Posterior vena cava (tissue), 2 donors: ENCODE results near the gene PCDH9. TPM values are rescaled to one million over a fixed set of nuclear protein-coding genes. Genes with fewer than 3 reads are reported as not detected.

Experiments
- DNase-seq: peaks from one replicate; pipeline ENCODE4 v3.0.0-alpha.2; 2020; ENCODE audit warnings: low spot score
- intact Hi-C, 2 donors: fragments of 100-400 bp; cut with DNase I; formaldehyde crosslinking; loops; one replicate each; pipeline versions ENCODE4 v1.14.1 to v1.14.2; 2022 to 2023
- total RNA-seq, 2 donors: library from RNA; stranded (reverse); fragmentation: NEBNext Ultra II Directional; extraction: Animal tissue kit (Norgen Biotek cat#: 25700); gene quantifications; one replicate each; pipeline ENCODE4 v1.2.1, GENCODE V29; 2021
- donor health status: DM: yes; HTN: yes; CAD: no.
- donor health status: DM: yes; HTN: yes; CAD: no.

The PCDH9 gene
- total RNA-seq, 2 donors from 2014 or later, result 1.6 to 2.4 TPM

DNA sequence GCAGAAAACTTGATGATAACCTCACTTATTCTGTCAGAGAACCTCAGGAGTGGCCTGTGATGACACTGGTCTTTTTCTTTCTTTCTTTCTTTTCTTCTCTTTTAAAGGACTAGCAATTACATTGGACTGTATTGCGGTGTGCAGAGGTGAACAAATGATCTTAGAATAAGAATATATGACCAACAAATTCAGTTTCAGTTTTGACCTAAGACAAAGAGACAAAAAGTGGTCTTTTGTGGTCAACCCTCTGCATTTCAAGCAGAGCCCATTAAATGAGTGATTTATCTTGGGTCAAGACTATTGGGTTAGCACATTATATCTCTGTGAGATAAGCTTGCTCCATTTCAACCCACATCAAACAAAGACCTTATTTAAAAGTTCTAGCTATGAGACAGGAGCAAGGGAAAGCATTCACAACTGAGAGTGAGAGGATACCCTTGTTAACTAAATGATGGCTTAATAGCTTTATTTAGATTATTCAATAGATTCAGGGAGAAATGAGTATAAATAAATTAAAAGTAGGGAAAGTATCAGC is 644.4 kb downstream of the PCDH9 start:
- DNase-seq, result no peak
- intact Hi-C loops, result loop anchor here in 1 of 2 donors (5.0 kb wide), 1 partner anchor 1378 kb away; no protein-coding TSS in a partner anchor

DNA sequence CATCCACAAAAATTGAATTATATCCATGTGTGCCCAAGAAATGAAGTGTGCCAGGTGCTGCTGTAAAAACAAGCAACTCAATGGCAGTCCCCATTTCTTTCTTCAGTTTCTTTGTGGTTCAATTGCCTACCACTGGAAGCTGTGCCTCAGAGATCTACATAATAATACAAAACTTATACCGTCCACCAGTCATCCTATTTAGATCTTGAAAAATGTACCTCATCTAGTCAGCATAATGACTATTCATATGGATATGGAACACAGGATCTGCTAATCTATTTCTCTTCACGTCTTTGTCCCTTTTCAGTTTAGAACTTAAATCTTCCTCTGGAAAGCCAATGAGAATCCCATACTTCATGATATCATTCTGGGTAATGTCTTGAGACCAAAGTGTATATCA is 648.5 kb downstream of the PCDH9 start:
- intact Hi-C loops, result no loop called here

DNA sequence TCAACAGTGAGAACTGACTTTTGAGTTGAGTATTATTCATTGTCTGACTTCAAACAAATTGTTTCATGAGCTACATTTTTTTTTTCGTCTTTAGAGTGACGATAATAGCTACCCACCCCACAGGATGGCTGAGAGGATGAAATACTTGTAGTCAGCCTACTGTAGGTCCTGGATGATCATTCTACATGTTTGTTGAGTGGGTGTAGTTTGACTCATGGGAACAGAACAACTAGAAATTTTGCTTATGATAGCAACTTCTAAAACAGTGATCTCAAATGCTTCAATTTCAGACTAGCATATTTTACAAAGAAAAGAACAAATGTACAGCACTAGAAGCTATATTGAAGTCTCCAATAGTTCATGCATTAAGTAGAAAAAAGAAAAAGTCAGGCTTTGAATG is 651.8 kb downstream of the PCDH9 start:
- intact Hi-C loops, result no loop called here

More for the DNA sequence above, 648.5 kb downstream of the PCDH9 start:
- DNase-seq, result no peak

DNA sequence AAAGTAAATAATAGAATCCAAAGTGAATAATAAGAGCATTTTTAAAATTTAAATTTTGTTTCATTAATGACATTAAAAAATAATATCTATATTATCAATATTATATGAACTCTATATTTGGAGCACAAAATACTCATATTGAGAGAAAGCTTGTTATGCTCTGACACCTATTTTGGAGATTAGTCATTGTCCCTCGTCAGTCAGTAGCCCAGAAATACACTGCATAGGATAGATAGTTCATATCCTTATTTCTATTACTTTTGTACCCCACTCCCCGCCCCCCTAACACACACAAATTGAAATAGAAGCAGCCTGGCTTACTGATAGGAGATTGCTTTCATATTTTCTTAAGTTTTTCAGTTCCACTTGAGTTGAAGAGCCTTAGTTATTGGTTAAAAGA is 652.8 kb downstream of the PCDH9 start:
- no peak for DNase-seq
- intact Hi-C loops, result no loop called here

More for the DNA sequence above, 651.8 kb downstream of the PCDH9 start:
- DNase-seq, result no peak

DNA sequence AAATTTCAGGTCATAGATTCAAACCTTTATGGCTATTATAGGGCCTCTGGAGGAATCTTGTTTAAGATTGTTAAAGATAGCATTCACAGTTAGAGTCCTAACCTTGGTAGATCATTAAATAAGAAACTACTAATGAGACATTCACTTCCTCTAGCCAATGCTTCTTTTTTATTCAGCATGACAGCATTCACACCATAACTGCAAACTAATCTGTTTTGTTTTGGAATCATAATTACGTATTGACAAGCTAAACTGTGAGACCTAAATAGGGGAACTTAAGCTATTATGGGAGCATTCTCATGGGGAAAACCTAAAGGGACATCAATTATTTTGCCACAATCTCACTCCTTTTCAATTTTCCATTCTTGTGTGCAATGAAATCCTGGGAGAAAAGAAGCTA is 653.8 kb downstream of the PCDH9 start:
- intact Hi-C loops, result no loop called here
- no peak for DNase-seq

DNA sequence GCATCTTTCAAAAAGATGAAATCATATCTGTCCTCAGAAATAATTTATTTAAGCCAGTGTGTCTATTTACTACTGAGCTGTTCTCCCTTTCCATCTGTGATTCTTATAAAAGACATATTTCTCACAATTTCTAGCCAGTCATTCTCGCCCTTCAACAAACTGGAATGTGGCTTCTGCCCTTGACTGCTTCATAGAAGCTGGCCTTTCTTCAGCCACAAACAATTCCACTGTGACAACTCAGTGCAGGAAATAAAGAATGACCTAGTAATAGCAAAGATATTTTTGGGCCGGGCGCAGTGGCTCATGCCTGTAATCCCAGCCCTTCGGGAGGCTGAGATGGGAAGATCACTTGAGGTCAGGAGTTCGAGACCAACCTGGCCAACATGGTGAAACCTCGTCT is 655.5 kb downstream of the PCDH9 start:
- intact Hi-C loops, result no loop called here
- no peak for DNase-seq

DNA sequence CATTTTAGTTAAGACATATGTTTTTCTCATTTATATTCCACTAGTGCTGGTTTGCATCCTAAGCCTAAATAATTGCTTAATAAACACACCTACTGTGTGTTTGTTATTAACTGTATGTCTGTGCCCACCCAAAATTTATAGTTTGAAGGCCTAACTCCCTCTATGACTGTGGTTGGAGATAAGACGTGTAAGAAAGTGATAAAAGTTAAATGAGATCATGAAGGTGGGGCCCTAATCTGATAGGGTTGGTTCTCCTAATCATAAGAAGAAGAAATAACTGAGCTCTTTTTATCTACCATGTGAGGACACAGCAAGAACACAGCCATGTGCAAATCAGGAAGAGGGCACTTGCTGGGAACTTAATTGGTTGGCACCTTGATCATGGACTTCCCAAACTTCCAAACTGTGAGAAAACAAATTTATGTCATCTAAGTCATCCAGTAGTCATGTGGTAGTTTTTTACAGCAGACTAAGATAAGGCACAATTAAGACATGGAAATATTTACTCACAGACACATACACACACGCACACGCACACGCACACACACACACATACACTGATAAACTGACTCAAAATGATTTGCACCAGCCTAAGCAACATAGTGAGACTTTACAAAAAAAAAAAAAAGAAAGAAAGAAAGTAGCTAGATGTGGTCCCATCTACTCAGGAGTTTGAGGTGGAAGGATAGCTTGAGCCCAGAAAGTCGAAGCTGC is 662.1 kb downstream of the PCDH9 start:
- intact Hi-C loops, result no loop called here
- DNase-seq, result no peak

DNA sequence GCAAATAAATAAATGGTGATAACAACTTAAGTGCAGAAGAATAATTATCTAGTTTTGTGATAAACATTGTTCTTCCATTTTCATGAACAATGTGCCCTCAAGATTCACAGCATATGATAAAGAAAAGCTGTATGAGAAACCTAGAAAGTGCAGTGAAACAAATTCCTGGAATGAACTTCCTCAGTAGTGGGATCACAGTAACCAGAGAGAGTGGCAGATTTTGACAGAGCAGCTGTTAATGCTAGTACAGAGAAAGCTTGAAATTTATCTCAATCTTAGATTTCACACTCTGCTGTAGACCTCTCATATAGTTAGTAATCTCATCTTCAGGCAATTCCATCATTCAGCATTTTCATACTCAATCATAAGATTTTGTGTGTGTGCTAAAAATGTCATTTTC is 664.9 kb downstream of the PCDH9 start:
- intact Hi-C loops, result no loop called here
- DNase-seq, result no peak

DNA sequence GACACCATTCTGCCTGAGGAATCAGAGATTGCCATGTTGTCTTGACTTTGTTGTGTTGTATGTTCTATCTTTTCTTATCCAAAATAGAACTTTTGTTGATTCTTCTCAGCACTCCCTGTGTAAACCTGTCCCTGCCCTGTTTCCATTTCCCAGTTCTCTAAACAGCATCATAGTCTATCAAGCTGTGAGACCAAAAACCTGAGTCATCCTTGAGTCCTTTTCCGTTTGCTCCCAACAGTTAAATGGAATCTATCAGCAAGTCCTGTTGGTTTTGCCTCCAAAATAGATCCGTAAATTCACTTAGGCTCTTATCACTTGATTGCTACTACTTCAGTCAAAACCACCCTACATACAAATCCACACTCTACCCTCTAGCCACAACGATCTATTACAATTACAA is 667.1 kb downstream of the PCDH9 start:
- DNase-seq, result no peak
- intact Hi-C loops, result no loop called here

DNA sequence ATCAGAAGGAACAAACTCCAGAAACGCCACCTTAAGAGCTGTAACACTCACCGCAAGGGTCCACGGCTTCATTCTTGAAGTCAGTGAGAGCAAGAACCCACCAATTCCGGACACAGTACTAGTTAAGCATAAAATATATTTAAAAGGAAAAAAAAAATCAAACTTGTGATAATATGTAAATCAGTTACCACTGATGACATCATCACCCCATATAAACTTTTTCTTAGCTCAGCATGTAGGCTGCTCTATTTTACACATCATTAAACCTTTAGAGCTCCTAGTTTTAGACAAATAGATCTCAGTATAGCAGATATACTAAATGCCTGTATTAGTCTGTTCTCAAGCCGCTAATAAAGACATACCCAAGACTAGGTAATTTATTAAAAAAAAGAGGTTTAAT is 668.1 kb downstream of the PCDH9 start:
- intact Hi-C loops, result no loop called here
- DNase-seq, result no peak

DNA sequence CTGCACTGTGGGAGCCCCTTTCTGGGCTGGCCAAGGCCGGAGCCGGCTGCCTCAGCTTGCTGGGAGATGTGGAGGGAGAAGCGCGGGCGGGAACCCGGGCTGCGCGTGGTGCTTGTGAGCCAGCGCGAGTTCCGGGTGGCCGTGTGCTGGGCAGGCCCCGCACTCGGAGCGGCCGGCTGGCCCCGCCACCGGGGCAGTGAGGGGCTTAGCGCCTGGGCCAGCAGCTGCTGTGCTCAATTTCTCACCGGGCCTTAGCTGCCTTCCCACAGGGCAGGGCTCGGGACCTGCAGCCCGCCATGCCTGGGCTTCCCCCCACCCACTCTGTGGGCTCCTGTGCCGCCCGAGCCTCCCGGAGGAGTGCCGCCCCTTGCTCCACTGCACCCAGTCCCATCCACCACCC is 669.1 kb downstream of the PCDH9 start:
- intact Hi-C loops, result no loop called here
- DNase-seq, result no peak

DNA sequence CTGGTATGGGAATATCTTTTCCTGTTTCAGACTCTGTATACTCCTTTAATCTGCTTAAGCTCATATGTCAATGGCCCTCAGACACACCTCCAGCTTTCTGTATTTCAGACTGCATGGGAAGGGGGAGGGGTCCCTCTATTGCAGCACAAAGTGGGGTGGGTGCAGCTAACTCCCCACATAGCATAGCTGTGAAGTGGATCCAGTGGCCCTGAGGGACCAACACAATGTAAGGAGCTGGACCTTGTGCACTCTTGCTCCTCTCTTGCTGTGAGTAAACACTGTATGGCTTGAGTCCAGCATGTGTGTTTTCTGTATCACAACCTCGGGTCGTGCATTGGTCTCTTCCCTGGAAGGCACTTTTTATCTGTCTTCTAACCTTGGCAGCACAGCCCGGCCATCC is 669.9 kb downstream of the PCDH9 start:
- intact Hi-C loops, result no loop called here
- no peak for DNase-seq

DNA sequence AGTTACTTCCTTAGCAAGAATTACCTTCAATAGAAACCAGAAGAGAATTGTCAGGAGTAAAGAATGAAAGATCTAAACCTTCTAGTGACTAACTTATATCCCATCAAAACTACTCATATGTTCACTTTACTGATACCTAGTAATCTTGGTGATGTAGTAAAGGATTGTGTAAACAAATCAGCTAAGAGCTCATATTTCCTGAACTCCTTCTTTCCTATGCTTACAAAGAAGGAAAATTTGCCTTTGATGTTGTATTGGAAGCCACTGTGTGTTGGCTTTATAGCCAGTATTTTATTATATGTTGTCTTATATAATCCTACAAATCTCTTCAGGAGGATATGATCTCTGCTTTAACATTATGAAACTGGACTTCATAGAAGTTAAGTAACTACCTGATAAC is 671.0 kb downstream of the PCDH9 start:
- DNase-seq, result no peak
- intact Hi-C loops, result loop anchor here in 1 of 2 donors (10.0 kb wide), 1 partner anchor 1356 kb away; no protein-coding TSS in a partner anchor

DNA sequence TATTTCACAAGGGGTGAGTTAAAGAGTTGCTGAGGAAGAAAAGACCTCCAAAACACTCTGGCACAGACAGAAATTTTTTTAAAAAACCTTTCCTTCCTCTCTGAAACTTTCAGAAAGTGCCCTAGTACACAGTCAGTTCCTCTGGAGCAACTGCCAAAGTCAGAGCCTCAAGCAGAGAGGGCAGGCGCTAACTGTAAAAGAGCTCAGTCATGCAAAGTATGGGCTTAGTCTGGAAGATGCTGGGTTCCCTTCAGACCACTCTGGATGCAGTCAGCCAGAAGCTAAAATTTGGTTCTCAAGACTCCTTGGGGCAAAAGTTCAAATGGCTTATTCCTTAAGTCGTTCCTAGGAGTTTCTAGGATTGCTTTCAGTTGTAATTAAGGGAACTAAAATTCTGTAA is 671.6 kb downstream of the PCDH9 start:
- DNase-seq, result no peak
- intact Hi-C loops, result loop anchor here in 1 of 2 donors (10.0 kb wide), 1 partner anchor 1356 kb away; no protein-coding TSS in a partner anchor

DNA sequence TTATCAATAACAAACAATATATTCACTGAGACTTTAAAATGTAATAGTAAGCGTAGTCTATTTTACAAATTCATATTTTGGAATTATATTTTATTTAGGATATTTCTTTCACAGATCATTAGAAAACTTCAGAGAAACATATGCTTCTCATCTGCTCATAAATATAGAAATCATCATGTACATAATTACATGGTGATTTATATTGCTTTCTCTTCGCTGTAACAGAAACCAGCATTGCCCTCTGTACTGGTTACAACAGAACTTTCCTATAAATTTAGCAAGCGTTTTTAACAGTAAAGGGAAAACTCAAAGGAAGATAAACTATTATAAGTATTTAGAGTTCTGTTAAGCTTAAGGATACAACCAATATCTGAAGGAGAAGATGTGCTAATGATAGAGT is 672.8 kb downstream of the PCDH9 start:
- no peak for DNase-seq
- intact Hi-C loops, result loop anchor here in 1 of 2 donors (10.0 kb wide), 1 partner anchor 1357 kb away; no protein-coding TSS in a partner anchor

DNA sequence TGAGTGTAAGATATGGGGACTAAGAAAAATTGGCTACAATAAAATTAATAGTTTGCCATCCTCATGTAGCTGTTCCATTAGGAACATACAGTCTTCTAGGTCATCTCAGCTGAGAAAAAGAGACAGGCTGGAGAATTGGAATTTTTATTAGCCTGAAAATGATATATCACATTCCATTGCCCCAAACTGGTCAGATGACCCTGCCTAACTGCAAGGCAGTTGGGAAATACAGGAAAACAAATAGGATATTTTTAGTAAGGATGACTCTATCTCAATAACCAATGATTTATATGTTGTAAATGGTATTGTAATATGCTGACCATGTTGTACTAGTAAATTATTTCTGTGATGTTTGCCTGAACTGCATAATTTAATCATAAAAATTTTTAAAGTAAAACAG is 673.8 kb downstream of the PCDH9 start:
- DNase-seq, result no peak
- intact Hi-C loops, result loop anchor here in 1 of 2 donors (10.0 kb wide), 1 partner anchor 1358 kb away; no protein-coding TSS in a partner anchor

DNA sequence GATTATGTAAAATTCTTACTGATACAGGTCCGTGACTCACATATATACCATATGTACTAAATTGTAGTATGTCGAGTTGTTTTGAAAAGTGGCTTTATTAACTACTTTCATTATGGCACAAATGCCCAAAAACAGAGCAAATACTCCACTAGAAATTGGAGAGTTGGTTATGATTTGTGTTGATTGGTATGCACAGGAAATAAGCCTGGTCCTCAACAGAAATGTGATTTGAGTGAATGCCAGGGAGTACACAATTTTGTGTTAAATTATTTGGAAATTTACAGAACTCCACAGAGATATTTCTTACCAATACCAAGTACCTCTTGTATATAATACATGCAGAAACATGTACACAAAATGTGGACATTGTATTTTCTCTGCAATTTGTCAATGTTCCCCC is 676.7 kb downstream of the PCDH9 start:
- no peak for DNase-seq
- intact Hi-C loops, result loop anchor here in 1 of 2 donors (10.0 kb wide), 1 partner anchor 1361 kb away; no protein-coding TSS in a partner anchor

DNA sequence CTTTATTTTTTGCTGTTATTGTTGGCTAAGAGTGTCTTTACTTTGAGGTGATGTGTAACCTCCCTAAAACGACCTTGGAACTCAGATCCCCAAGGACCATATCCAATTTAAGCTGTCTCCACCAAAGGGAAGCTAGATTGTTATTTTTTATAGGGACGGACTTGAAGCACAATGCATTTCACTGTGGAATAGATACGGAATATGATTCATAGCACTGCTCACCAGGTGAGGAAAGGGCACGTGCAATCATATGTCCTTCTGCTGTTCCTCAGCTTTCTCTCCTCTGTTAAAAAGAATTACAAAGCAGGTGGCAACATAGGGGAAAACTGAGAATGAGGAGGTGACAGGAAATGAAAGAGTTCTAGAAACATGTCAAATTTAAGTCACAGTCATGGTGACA is 679.0 kb downstream of the PCDH9 start:
- no peak for DNase-seq
- intact Hi-C loops, result loop anchor here in 1 of 2 donors (10.0 kb wide), 1 partner anchor 1364 kb away; no protein-coding TSS in a partner anchor

DNA sequence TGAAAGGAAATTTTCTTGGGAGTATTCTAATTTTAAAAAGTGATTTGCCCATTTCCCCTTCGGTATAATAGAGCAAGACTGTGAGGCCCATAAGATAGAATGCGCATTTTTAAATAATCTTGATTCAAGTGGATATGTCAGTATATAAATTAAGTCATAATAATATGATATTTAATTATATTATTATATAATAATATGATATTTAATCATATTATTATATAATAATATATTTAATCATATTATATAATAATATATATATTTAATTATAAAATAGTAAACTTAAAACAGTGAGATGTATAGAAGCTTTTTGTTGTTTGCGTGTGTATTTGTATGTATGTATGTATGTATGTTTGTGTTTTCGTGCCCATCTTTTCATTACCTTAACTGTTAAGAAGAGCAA is 682.5 kb downstream of the PCDH9 start:
- no peak for DNase-seq
- intact Hi-C loops, result no loop called here

DNA sequence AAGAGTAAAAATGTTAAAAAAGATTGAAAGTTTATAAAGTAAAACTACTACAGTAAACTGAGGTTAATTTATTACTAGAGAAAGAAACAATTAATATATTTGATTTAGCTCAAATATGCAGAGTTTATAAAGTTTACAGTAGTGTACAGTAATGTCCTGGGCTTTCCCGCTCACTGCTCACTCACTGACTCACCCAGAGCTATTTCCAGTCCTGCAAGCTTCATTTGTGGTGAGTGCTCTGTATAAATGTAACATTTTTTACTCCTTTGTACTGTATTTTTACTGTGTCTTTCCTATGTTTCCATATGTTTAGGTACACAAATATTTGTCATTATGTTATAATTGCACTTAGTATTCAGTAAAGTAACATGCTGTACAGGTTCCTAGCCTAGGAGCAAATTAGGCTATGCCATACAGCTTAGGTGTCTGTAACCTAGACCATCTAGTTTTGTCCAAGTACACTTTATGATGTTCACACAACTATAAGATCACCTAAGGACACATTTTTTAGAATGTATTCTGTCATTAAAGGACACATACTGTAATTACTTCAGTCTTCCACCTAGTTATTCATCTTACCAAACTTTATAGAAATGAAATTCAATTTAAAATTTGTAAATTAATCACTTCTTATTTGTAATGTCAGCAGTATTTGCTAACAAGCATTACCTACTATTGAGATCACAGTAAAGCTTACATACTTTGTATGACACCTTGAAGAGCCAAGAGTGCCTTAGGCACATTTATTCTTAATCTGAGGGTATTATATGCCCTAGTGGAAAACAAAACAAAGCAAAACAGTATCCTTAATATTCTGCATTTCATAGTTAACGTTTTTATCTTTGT is 683.4 kb downstream of the PCDH9 start:
- intact Hi-C loops, result no loop called here
- no peak for DNase-seq
